Caco-2 (cell line): ENCODE results near the gene AGMAT. TPM values are rescaled to one million over a fixed set of nuclear protein-coding genes. Genes with fewer than 3 reads are reported as not detected.

Experiments used
- BruUV-seq: library from RNA; stranded (reverse); fragments of 400-500 nt; replicated peaks from 2 replicates; lab custom pipeline; 2021; lab: Mats Ljungman, UMichigan
- CTCF ChIA-PET: fragments of 300-600 bp; sonication (Branson Sonifier 250); formaldehyde crosslinking; loops from one replicate; lab custom pipeline; 2022; ENCODE audit warnings: antibody characterized with exemption; lab: Charles Lee
- POLR2A ChIA-PET: fragments of 300-600 bp; sonication (Branson Sonifier 250); formaldehyde crosslinking; loops from one replicate; lab custom pipeline; 2022; ENCODE audit warnings: antibody characterized with exemption; lab: Charles Lee
- DNase-seq, 2 experiments: peaks; one replicate each; pipeline versions ENCODE4 v3.0.0 to v3.0.0-alpha.2; 2020 to 2022
- H3K27me3 ChIP-seq: replicated peaks from 2 replicates; pipeline ENCODE4 v1.6.0; 2011; ENCODE audit warnings: low read length; ENCODE audit not compliant: control insufficient read depth, insufficient read depth
- H3K36me3 ChIP-seq: 2 replicates; pipeline ENCODE4 v1.5.1; 2011; ENCODE audit warnings: low read length; ENCODE audit not compliant: control insufficient read depth, insufficient read depth
- H3K4me1 ChIP-seq: fragments of 250-450 bp; sonication (Bioruptor Pico); 2 replicates; pipeline ENCODE4 v1.5.1; 2020; ENCODE audit warnings: mild to moderate bottlenecking
- H3K4me3 ChIP-seq: 2 replicates; pipeline ENCODE4 v1.5.1; 2011; ENCODE audit warnings: low read depth, mild to moderate bottlenecking, control low read depth, low read length
- H3K9me3 ChIP-seq: fragments of 250-450 bp; sonication (Bioruptor Pico); 2 replicates; pipeline ENCODE4 v1.5.1; 2020; ENCODE audit warnings: mild to moderate bottlenecking, moderate library complexity
- H3K27ac Mint-ChIP-seq: one replicate; pipeline ENCODE4 v1.8.0; 2022; ENCODE audit warnings: mixed read lengths; ENCODE audit not compliant: unreplicated experiment
- H3K27me3 Mint-ChIP-seq: one replicate; pipeline ENCODE4 v1.8.0; 2022; ENCODE audit warnings: mixed read lengths; ENCODE audit not compliant: insufficient read depth, unreplicated experiment
- H3K36me3 Mint-ChIP-seq: one replicate; pipeline ENCODE4 v1.8.0; 2022; ENCODE audit warnings: mild to moderate bottlenecking, mixed read lengths; ENCODE audit not compliant: insufficient read depth, unreplicated experiment
- H3K4me1 Mint-ChIP-seq: one replicate; pipeline ENCODE4 v1.8.0; 2022; ENCODE audit warnings: low read depth, mixed read lengths; ENCODE audit not compliant: unreplicated experiment
- H3K4me3 Mint-ChIP-seq: one replicate; pipeline ENCODE4 v1.8.0; 2022; ENCODE audit warnings: mild to moderate bottlenecking, moderate library complexity, mixed read lengths; ENCODE audit not compliant: unreplicated experiment
- H3K9me3 Mint-ChIP-seq: one replicate; pipeline ENCODE4 v1.8.0; 2022; ENCODE audit warnings: mixed read lengths; ENCODE audit not compliant: unreplicated experiment
- CTCF ChIP-seq, 2 experiments: fragments of 200-600 bp in 1 of 2; IDR thresholded peaks; 1 replicate in 1 of 2; 2 replicates in 1 of 2; pipeline versions ENCODE4 v1.5.1 to v1.8.0; 2011 to 2022; ENCODE audit warnings: antibody characterized with exemption in 1 of 2, control low read depth in 1 of 2, inconsistent platforms in 1 of 2, low read depth in 1 of 2, low read length in 1 of 2, mild to moderate bottlenecking in 1 of 2, moderate library complexity in 1 of 2; ENCODE audit not compliant: insufficient read depth in 1 of 2, severe bottlenecking in 1 of 2, unreplicated experiment in 1 of 2
- intact Hi-C: fragments of 100-400 bp; cut with micrococcal nuclease; formaldehyde crosslinking; loops from one replicate; pipeline ENCODE4 v1.10.0; 2022; ENCODE audit not compliant: unreplicated experiment
- total RNA-seq: library from RNA; stranded (reverse); gene quantifications from 2 replicates; pipeline ENCODE4 v1.2.3, GENCODE V29; 2022

Gene AGMAT
- total RNA-seq, 1 experiment from 2014 or later, result 48.3 TPM

GRCh38 chr1:15618655-15619525 lies 34.0 kb upstream of the AGMAT start:
- Histone ChIP-seq H3K36me3 (no peaks in the 10 kb centered on the region; the same call in 1 of the 2 replicates), H3K4me1 (peaks cover 35% of the 10 kb centered on the region)

GRCh38 chr1:15618077-15618654 lies 33.3 kb upstream of the AGMAT start:
- Mint-ChIP-seq H3K36me3 (peaks cover 34% of the 10 kb centered on the region), H3K4me1 (peaks cover 33% of the 10 kb centered on the region), H3K27ac (peak overlapping the region; percentile 86), H3K27me3 (no peaks in the 10 kb centered on the region), H3K4me3 (peak overlapping the region; percentile 88), H3K9me3 (no peaks in the 10 kb centered on the region)
- ChIA-PET POLR2A (interaction anchor here (0.5 to 1.0 kb wide), 3 partner anchors 15 to 229 kb away, joined by 3 to 8 read pairs (median 3); no protein-coding TSS in a partner anchor), CTCF (interaction anchor here (0.9 to 1.5 kb wide), 2 partner anchors 14 to 123 kb away, joined by 3 to 4 read pairs; no protein-coding TSS in a partner anchor)
- BruUV-seq, result no TSS peak
- peak in 1 of 2 experiments; percentile 43 for DNase-seq
- H3K4me1 ChIP-seq, result peaks cover 35% of the 10 kb centered on the region
- no peaks in the 10 kb centered on the region; the same call in 1 of the 2 replicates for H3K36me3 ChIP-seq
- no peak for TF ChIP-seq CTCF (IDR thresholded peaks at IDR 0.05; ENCODE audit: insufficient read depth in 1 of 2, low read depth in 1 of 2, low read length in 1 of 2, severe bottlenecking in 1 of 2, unreplicated experiment in 1 of 2)
- intact Hi-C loops, result loop anchor here (1.0 to 10.0 kb wide), 2 partner anchors 15 to 217 kb away; no protein-coding TSS in a partner anchor
- no peaks in the 10 kb centered on the region for H3K9me3 ChIP-seq
- peak overlapping the region; percentile 95 for H3K4me3 ChIP-seq
- H3K27me3 ChIP-seq, result no peaks in the 10 kb centered on the region

More at GRCh38 chr1:15618655-15619525, 34.0 kb upstream of the AGMAT start:
- Histone ChIP-seq H3K27me3 (no peaks in the 10 kb centered on the region), H3K9me3 (no peaks in the 10 kb centered on the region), H3K4me3 (peak overlapping the region; percentile 95)
- intact Hi-C loops, result loop anchor here (1.0 to 10.0 kb wide), 2 partner anchors 16 to 216 kb away; no protein-coding TSS in a partner anchor
- TSS peak; percentile 61 for BruUV-seq
- no peak for TF ChIP-seq CTCF (IDR thresholded peaks at IDR 0.05; ENCODE audit: insufficient read depth in 1 of 2, low read depth in 1 of 2, low read length in 1 of 2, severe bottlenecking in 1 of 2, unreplicated experiment in 1 of 2)
- peak in 1 of 2 experiments; percentile 68 for DNase-seq
- H3K4me3 Mint-ChIP-seq, result peak overlapping the region; percentile 88
- H3K4me1 Mint-ChIP-seq, result peaks cover 33% of the 10 kb centered on the region
- peak overlapping the region; percentile 86 for H3K27ac Mint-ChIP-seq
- peaks cover 34% of the 10 kb centered on the region for H3K36me3 Mint-ChIP-seq
- ChIA-PET POLR2A (interaction anchor here (0.5 to 1.0 kb wide), 3 partner anchors 15 to 228 kb away, joined by 3 to 8 read pairs (median 3); no protein-coding TSS in a partner anchor), CTCF (interaction anchor here (0.9 to 1.5 kb wide), 2 partner anchors 15 to 122 kb away, joined by 3 to 4 read pairs; no protein-coding TSS in a partner anchor)
- no peaks in the 10 kb centered on the region for H3K27me3 Mint-ChIP-seq
- no peaks in the 10 kb centered on the region for H3K9me3 Mint-ChIP-seq
